Suppressor macrophage treated with lipopolysaccharide for 1 hour (primary cell): ENCODE data around the gene DLEU7.

Experiments
- DNase-seq, 3 donors: peaks; one replicate each; pipeline ENCODE4 v3.0.0-alpha.2; 2020 to 2022

DLEU7 gene

DNA sequence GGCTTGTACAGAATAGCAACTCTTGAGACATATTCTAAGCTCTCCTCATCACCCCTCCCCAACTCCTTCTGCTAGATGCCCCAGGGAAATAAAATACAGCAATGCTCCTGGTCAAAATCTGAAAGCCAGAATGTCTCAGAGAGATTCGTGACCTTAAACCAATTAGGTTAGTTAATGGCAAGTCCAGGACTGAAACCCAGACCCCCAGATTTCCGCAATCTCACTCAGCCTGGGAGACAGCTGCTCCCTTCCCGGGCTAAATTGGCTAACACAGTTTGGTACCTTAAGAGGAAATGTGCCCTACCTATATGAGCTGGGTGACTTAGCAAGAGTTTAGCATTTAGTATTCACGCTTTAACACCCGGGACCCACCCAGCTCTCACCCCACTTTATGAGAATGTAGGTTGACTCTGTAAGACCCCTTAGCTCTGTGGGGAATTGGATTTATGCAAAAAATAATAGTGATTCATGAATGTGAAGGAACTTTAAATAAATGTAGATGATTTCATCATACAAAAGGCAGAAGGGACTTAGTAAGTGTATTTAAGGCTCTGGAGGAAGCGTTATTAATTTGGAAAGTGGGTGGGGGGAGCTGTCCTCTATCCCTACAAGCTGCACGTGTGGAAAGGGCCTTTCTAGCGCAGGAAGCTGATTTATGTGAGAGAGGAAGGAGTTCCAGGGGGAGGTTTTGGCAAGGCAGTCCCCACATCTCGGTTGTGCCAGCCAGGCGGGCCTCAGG lies 1.1 kb downstream of the DLEU7 start:
- DNase-seq: peak; percentile 29 to 39 (median 33)

DNA sequence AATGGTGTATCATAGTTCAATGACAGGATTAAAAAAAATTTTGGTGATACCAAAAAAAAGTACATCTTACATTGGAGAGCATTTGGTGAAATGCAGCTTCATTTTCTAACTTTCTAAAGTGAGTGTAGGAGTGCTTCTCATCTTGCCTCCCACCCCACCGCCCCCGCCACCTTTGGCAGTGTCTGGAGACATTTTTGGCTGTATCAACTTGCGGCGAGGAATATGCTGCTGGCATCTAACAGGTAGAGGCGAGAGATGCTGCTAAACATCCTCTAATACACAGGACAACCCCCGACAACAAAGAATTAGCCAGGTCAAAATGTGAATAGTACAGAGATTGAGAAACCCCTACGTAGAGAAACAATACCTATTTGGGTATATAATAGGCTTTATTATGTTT lies 1.7 kb downstream of the DLEU7 start:
- no peak for DNase-seq

DNA sequence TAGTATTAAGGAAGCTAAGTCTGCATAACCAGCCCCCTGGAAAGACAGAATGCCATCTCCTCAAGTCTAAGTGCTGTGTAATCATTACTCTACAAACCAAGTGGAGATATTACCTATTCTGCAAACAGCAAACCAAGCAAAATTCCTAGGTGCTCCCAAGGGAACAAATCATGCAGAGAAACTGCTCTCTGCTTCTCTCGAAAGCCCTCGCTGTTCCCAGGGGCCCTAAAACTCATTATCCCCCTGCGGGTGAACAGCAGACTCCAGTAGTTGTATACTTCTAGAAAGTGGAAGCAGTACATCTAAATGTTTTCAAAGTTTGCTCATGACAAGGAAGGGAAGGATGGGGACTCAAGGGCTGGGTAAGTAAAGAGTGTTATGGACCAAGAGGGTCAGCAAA lies 3.2 kb downstream of the DLEU7 start:
- DNase-seq: no peak

DNA sequence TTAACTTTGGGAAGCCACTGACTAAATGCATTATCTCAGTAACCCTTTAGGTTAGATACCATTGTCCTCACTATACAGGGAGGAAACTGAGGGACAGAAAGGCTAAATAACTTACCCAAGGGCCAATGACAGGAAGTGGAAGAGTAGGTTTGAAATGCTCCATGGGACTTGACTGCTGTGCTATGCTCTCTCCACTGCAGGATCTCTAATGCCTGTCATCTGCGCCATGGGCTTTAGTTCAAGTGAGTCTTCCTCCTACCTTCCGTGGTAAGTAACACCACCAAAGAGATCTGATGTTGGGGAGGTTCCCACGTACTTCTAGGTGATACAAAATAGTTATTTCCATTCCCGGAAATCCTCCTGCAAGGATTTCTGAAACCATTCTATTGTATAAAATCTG lies 3.7 kb downstream of the DLEU7 start:
- no peak for DNase-seq

DNA sequence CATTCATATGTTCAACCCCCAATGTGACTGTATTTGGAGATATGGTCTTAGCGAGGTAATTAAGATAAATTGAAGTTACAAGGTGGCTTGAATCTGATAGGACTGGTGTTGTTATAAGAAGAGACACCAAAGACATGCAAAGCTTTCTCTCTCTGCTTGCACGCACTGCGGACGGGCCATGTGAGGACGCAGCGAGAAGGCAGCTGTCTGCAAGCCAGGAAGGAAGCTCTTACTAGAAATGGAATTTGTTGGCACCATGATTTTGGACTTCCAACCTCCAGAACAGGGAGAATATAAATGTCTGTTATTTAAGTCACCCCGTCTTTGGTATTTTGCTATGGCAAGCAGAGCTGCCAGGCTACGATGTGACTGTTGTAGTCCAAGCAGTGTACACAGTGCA lies 4.8 kb downstream of the DLEU7 start:
- DNase-seq: no peak

DNA sequence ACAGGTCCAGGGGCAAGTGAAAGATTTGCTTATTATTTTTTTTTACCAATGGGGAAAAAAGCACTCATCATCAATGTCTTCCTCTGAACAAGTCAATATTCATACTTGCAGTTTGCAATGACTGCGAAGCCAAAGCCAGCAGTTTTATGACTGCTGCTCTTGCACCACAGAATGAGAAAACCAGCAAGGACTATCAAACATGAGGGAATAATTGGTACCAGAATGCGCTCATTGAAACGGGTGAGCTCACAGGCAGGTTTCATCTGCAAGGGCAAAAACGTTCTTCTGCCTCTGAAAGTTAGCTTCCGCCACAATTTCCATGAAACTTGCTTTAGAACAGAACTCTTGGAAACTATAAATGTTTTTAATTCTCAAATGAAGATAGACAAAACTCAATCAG lies 5.5 kb downstream of the DLEU7 start:
- no peak for DNase-seq

DNA sequence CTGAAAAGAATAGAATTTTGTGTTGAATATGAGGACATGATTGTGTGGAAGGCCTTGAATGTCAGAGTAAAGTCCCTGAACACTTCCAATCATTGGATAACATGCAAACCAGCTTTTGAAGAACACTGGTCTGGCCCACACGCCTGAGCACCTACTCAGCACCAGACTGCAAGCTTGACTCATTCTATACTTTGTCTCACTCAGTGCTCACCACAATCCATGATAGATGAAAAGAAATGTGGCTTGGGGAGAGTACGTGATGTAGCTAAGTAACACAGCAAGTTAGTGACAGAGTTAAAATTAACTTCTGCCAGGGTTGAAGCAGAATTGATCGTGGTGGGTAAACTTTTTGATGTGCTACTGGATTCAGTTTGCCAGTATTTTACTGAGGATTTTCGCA lies 12.0 kb downstream of the DLEU7 start:
- DNase-seq: no peak

DNA sequence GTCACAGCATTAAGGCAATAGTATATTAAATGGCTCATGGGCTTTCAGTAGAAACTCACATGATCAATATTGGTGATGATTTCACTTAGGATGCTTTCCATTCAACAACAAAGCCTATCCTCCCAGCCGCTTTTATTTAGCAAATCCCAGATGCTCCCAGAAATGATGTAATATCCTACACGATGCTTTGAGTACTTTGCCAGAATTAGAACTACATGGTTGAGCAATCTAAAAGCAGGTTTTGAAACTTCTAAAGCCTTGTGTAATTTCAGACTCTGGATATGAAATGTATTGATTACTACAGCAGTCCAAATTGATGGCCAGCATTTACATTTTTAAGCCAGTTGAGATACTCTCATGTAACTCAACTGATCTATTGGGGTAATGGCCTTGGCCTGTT lies 13.6 kb downstream of the DLEU7 start:
- DNase-seq: peak; percentile 22 to 47 (median 46)

DNA sequence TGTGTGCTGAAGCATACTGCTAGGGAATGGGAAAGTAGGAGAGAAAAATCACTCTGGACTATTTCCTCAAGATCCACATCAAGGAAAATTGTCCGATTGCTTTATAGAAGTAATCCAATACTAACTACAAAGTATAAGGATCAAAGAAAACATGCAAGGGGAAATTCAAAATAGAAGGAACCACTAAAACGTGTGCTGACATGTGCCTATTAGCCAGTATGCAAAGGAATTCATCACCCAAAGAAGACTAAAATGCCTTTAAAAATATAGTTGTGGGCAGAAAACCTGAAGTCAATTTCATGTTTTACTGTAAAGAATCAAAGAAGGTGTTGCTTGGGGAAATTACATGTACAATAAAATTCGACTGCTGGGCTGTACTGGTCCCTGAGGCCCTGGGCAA lies 14.3 kb downstream of the DLEU7 start:
- no peak for DNase-seq

DNA sequence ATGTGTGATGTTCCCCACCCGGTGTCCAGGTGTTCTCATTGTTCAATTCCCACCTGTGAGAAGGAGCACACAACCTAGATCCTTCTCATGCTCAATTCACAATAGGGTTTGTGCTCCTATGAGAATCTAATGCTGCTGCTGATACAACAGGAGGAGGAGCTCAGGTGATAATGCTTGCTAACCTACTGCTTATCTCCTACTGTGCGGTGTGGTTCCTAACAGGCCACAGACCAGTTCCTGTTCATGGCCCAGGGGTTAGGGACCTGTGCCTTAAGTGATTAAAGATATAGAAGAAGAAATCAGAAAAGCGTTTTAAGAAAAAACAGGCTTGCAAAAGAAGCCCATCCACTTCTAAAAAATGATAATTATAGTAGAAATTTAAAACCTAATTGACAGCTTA lies 17.5 kb downstream of the DLEU7 start:
- DNase-seq: no peak

DNA sequence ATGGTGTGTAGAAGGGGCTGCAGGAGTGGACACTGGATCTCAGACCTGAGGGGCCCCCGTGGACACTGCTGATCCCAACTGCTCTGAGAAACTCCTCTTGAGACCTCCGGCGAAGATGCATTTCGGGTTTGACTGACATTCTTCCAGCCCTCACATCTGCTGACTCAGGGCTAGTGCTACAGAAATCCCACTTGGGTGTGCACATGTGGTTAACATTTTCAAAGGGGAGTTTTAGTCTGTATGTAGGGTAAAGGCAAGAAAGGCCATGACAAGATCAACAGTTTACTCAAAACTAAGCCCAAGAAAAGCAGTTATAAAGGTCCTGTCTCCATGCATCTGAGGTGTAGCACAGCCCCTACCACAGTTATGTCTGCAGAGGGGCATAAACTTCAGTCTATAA lies 31.2 kb downstream of the DLEU7 start:
- DNase-seq: no peak

DNA sequence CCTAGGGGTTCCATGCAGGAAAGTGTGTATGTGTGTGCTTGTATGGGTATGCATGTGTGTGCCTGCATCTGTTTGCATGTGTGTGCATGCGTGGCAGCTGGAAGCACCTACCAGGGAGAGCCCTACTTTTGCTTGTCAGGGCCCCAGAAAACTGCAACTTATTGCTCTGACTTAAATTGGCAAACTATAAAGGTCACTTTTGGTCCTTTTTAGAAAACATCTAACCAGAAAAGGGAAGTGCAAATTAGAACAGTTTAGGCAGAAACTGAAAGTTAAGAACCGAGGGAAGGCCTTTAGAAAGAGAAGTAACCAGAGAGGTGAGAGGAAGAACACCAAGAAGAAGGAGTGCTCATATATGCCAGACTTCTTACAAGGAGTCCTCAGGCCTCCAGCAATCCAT lies 32.5 kb downstream of the DLEU7 start:
- DNase-seq: peak; percentile 44 to 71 (median 63)

DNA sequence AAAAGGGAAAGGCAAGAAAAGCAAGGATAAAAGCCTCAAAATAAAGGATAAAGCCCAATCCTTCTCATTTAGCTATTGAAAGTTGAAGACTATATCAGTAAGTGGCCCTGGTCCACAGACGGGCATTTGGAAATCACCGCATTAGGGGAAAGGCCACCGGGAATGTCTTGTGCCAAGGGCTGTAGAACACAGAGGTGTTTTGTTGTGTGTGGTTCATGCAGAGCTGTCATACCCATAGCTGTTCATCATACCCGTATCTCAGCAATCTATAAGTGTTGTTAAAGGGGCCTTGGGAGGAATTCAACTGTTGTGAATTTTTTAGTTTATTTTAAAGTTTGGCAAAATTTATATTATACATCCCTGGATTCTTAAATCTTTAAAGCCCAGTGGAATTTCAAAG lies 33.0 kb downstream of the DLEU7 start:
- no peak for DNase-seq

DNA sequence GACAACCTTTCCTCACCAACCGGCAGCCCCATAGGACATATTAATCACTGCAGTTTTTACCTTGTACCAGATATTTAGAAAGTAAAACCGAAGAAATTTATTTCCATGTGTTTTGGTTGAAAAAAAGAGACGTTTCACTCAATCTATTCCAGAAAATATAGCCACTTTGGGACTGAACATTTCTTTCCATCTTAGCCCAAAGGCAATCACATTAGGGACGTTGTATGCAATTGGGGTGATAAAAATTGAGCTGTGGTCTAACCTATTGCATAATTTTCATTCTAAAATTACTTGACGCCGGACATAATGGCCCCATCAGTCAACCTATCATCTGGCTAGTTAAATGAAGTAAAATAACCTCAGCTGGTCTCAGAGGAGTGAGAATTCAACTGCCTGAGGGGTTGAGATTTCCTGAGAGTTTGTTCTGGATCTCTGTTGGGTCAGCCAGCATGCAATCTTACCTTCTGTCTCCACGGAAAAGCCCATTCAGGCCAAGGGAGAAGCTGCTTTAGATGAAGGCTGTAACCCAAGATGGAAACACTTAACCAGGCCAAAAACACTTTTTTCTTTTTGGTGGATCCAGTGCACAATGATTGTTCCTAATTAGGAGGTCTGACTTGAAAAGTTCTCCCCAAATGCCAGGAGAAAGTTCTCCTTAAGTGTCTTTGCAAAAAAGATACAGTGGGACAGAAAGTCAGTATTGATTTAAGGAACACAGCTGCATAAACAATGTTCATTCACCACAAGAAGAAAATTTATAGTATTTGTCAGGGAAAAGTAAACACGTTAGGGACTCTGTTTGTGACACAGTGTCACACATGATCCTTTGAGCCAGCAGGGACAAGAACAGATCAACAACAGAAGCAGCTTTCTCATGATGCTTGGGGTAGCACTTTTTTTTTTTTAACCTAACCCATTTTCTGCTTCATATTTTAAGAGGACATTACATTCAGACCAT lies 34.1 kb downstream of the DLEU7 start:
- DNase-seq: no peak

DNA sequence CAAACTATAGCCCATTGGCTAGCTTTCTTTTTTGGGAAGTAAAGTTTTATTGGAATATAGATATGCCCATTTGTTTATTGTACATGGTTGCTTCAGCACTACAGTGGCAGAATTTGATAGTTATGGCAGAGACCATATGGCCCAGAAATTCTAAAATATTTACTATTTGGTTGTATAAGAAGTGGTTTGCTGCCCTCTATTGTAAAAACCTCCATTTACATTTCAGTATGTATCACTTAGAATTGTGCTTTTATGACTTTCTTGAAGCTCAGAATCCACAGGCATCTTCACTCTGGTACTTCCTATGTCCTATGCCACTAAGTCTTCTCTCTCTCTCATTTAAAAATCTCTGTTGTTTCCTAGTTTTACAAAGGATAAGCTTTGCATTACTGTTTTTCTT lies 37.7 kb downstream of the DLEU7 start:
- DNase-seq: peak in 1 of 3 donors; percentile 32

DNA sequence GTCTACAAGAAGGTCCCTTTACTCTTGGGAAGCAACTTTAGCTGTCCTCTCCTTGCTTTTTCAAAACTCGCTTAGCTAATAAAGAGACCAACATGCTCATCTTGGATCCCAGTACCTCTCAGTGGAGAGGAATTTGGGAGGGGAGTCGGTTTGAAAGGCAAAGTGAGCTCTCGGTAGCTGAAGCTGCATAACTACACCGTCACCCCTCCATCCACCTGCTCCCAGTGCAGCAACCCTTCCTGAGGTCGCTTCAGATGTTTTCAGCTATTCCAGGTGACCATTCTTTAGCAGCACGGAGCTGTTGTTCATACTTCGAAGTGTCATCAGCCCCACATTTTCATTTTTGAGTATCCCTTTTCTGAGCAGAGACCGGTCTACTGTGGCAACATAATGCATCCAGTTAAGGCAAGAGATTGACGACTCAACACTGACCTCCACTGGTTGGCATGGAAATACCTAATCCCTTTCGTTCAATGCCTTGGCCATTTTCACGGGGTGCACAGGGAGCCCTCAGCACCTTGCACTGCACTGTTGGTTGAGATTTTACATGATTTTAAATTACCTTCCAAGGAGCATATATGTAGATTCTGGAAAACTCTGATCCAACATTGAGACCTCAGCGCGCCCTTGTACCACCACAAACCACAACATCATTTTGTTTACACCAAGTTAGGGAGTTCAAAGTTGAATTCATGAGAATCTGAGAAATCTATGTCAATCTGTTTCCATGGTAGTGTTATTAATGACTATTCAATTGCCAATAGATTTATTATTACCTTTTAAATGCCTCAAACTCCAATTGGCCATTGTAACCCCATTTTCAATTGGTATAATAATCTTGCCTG lies 42.2 kb downstream of the DLEU7 start:
- peak; percentile 83 to 89 (median 83) for DNase-seq

DNA sequence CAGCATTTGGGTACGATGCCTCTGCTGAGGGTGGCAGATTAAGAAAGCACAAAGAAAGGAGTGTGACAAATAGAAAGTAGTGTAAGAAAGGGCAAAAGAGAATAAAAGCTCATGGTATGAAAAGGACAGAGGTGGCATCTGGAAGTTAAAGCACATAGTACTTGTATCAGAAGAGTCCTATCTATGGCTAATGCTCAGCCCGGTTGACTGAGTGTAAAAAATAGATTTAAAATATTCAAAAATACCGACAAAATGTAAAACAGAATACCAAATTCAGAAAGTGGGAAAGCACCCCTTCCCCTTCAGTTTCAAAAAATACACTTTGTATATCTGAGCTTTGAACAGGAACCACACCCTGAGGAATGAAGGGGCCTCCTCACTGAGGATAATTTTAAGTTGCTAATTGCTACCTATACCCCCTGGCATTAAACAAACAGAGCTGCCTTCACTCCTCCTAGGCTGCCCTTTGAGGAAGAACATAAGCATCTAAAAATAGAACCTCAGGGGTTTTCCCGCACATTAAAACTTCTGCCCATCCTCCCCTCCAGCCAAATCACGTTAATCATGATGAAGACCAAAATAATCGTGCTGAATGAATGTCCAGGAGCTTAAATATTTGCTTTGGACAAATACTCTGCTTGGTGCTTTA lies 43.3 kb downstream of the DLEU7 start:
- DNase-seq: peak; percentile 29 to 40 (median 34)

DNA sequence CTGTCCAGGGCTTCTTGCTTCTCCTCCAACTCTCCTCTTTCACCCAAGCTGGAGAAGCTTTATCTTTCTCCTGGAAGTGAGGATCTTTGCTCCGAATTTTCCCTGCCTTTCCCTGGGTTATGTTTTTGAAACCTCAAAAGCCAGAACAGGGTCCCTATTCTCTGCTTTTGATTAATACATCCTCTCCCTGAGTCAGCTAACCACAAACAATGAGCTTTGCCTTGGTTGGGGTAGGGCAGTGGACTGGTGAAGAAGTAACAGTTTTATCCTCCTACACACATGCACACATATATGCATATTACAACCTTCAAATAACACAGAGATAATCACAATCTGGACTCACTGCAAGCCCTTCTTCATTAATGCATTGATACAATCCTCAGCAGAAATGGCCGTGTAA lies 44.6 kb downstream of the DLEU7 start:
- DNase-seq: no peak

DNA sequence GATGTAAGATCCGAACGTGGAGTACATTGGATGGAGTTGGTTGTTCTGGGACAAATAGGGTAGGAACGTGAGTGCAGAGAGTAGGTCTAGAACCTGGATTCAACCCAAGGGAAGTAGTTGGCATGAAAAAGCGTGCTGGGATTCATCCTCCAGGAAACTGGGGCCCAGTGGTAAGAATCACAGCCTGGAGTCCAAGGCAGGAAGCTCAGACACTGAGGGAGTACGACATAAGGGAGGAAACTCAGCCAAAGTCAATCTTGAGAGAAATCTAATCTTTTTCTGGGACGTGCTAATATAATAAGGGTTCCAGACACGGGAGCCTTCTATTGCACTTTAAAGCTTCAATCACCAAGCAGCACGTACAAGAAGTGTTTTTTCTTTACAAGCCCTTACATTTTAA lies 46.4 kb downstream of the DLEU7 start:
- DNase-seq: no peak

DNA sequence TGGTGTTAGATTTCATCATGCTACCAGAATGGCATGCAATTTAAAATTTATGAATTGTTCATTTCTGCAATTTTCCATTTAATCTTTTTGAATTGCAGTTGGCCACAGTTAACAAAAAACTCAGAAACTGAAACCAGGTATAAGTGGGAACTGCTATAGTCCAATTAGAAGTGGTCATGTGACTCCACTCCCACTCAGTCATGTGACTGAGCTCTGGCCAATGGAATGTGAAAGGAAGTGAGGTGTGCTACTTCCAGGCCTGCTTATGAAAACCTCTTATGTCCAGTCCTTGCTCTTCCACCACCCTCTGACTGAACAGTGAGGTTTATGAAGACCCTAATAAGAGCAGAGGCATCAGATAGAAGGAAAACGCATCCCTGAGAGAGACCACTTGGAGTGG lies 47.0 kb downstream of the DLEU7 start:
- DNase-seq: no peak

DNA sequence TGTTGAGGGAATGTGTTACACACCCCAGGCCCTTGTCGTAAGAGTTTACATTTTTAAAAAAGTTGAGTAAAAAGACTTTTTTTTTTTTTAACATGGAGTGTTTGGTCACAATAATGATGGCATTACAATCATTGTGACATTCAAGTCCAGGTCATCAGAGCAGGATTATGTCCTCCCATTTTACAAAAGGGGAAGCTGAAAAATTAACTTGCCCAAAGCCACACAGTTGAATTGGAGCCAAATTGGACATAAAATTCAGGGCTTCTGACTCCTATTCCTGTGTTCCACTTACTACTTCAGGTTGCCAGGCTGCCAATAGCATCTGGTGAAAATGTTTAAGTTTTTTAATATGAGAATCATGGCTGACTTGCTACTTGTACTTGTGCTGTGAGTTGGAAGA lies 49.3 kb downstream of the DLEU7 start:
- peak; percentile 21 to 52 (median 41) for DNase-seq

DNA sequence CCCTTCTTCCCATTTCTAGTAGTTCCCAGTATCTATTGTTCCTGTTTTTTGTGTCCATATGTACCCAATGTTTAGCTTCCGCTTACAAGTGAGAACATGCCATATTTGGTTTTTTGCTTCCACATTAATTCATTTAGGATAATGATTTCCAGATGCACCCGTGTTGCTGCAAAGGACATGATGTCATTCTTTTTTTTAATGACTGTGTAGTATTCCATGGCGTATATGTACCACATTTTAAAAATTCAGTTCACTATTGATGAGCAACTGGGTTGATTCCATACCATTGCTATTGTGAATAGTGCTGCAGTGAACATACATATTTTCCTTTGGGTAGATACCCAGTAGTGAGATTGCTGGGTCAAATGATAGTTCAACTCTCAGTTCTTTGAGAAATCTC lies 50.5 kb downstream of the DLEU7 start:
- DNase-seq: no peak
